HG03175 (cell line): ENCODE measurements around the gene CYB561D2.

ENCODE experiments used
- ATAC-seq: cut with Tn5 transposase; IDR thresholded peaks from one replicate; pipeline ENCODE4 v1.9.1; 2021; ENCODE audit warnings: mild to moderate bottlenecking, moderate library complexity; ENCODE audit not compliant: unreplicated experiment

CYB561D2 gene

GRCh38 chr3:50323092-50323600 is 27.5 kb upstream of the CYB561D2 start:
- ATAC-seq, result no peak

- no peak for ATAC-seq
Measured at GRCh38 chr3:50323614-50324199, 27.0 kb upstream of the CYB561D2 start.

DNA sequence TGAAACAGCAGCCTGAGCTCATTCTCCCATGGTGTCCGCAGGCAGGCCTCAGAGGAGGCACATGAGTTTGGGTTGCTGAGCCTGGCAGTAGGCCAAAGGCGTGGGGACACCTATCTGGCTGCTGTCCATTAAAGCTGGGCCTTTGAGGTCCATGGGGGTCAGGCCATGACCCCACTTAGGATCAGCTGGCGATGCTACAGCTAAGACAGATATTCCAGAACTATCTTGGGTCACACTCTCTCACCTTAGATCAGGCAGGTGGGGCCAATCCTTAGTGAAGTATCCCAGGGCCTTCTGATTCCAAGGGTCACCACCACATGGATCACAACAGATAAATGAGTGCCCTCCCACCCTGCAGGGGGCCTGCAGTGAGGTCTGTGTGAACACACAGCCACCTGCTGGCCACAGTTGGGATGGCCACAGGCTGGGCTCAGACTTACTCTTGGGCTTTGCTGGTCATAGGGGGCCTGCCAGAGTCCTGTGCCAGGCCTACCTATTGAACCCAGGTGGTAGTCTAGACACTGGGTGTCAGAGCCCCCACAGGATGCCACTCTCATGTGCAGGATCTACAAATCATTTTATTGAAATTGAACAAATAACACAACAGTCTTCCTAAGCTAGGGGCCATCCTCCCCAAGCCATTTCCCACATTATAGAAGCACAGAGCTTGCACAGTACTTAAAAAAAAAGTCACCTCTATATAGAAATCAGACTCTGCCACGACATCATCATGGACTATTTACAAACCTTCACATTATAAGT is 26.1 kb upstream of the CYB561D2 start:
- ATAC-seq, result no peak

- ATAC-seq, result no peak
Measured at GRCh38 chr3:50325113-50325480, 25.6 kb upstream of the CYB561D2 start.

GRCh38 chr3:50325497-50326181 is 25.0 kb upstream of the CYB561D2 start:
- no peak for ATAC-seq

DNA sequence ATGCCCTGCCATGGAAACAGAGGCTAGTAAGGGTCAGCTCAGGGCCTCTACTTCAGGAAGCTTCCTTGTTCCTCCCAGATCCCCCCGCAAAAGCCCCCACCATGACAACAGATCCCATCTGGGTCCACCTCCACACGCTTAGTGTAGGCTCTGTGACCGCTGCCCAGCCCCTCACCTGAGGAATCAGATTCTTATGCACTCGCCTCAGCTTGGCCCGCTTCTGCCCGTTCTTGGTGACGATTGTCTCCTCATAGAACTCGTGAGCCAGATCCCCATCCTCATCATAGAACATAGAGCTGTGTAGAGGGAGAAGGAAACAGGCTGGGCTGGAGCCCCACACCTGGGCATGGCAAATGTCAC is 24.5 kb upstream of the CYB561D2 start:
- ATAC-seq, result no peak

DNA sequence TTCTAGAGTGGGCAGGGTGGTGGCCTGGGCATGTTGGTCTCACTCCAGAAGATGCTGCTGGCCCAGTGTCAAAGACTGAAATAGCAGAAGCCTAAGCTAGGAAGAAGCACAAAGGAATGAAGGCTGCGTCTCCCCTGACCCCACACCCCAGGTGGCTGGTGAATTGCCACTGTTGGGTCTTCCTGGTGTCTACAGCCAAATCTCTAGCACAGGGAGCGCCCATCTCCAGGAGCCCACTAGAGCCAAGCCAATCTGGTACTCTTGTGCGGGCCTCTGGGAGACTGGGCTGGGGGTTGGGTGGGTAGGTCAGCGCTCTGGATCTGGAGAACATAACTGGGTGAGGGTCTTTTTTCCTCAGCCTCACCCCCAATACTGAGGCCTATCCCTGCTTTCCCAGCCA is 23.5 kb upstream of the CYB561D2 start:
- no peak for ATAC-seq

DNA sequence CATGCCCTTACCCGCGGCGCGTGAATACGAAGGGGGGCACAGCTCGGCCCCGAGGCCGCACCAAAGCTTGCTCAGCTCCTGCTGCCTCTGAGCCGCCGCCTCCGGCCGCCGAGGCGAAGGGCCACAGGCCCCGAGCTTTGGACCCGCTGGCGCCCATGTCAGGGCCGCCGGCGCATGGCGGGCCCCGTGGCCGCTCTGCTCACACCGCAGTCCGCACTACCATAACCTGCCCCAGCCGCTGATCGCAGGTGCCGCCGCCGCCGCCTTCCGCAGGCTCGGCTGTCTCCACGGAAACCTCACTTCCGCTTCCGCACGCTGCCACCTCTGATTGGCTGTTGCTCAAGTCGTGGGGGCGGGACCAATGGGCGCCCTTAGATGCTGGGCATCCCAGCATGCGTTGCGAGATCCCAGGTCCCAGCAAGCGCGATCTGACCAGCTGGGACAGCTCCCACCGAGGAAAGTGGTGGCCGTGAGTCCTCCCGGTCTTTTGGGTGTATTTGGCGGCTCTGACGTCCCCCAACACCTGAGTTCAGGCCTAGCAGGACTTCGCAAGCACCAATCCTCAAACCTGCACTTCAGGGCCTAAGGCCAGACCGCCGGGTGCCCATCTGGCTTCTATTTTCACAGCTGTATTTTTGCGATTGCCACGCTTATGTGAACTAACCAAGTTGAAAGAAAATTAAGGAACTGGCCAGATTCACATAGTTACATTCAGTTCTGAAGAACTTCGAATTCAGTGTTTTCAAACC is 22.5 kb upstream of the CYB561D2 start, which contains the start of gene TUSC2:
TSS of gene TUSC2 (minus strand) at position 281 of the 749 bp plus-strand sequence. CDS start at position 157, 124 bp downstream.
- ATAC-seq, result peak; percentile 90

DNA sequence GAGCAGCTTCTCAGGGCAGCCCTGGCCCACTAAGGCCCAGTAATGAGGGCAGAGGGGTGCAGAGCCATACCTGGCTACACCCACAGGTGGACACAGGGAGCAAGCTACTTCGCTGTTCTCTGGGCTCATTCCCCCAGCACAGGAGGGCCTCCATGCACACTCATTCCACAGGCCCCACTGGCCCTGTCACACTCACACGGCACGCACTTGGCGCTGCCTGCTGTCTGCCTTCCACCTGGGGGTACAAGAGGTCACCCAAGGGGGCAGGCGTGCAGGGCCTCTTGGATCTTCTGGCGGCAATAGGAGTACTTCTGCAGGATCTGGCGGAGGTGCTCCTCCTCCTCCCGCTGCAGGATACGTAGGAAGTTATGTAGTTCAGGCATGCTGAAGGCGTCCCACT is 20.3 kb upstream of the CYB561D2 start:
- no peak for ATAC-seq

- no peak for ATAC-seq
Measured at GRCh38 chr3:50331364-50331907, 19.2 kb upstream of the CYB561D2 start.

DNA sequence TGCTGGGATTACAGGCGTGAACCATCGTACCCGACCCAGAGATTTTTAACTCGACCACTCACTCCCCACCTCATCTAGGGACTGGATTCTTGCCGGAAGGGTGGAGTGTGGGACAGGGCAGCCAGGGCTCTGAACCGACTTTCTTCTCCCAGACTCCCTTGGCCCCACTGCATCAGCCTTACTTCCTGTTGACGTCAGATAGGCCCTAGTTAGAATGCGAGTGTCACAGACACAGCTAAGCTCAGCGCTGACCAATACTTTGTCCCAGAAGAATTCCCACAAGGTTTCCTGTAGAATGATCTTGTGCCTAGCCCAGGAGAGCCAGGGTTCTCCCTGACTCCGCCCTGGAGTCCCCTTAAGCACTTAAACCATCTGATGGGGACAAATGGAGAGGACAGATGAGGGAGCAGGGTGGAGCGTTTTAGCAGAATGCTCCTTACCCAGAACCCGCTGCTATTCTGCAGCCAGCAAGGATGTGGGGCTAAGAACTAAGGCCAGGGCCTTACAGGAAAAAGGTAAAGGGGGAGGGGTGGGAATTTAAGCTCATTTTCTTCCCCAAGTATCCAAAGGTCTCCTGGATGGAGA is 16.8 kb upstream of the CYB561D2 start:
- ATAC-seq, result no peak

DNA sequence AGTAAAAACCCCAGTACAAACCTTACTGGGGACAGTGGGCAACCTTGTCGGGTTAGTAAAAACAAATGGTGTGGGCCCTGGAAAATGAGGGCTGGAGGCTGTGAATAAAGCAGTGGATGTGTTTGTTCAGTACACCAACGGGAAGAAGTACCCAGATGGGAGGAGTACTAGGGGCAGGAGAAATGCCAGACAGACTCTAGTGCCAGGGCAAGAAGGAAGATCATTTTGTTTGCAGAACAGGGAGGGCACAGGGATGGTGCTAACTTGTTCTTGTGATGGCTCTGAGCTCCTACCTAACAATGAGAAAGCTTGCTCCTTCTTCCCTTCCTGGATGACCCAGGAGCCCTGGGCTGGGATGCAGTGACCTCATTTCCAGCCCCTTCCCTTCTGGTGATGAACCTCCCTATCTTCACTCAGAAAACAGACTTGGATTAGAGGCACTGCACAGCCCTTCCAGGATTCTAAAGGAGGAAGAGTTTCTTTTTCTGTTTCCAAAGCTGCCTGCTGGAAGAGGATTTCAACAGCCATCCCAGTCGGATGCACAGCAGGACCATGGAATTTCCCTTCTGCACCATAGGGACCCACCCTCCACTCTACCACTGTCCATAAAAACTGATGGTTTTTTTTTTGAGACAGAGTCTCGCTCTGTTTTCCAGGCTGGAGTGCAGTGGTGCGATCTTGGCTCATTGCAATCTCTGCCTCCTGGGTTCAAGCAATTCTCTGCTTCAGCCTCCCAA is 16.2 kb upstream of the CYB561D2 start:
- ATAC-seq, result no peak

GRCh38 chr3:50336452-50337174 is 14.0 kb upstream of the CYB561D2 start:
- ATAC-seq, result peak; percentile 30

DNA sequence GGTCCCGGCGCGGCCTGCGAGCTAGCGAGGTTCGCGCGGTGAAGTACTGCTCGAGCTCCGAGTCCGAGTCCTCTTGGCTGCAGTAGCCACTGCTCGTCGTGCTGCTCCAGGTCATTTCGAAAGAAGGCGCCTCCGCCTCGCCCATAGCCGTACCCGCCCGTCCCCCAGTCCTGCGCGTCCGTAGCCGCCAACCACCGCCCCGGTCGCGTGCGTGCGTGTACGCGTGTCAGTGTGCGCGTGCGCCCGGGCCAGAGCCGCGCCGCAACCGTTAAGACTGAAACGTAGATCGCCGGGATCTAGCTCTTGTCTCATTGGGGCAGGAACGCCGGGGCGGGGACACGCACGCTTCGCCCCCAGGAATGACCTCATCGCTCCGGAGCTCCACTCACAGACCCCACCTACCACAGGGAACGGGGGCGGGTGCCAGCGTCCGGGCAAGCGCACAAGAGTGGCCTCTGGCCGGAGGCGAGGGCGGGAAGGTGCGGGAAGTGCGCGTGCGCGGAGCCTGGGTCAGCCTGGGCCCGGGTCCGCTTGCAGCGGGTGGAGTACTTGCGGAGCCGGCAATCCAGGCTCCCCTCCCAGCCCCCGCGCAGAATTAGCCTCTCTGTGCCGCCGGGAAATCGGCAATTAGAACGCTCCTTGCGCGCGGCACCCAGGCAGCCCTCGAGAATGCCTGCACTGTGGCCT is 13.3 kb upstream of the CYB561D2 start:
- peak; percentile 72 for ATAC-seq

- ATAC-seq, result no peak
Measured at GRCh38 chr3:50338965-50339364, 11.7 kb upstream of the CYB561D2 start.

DNA sequence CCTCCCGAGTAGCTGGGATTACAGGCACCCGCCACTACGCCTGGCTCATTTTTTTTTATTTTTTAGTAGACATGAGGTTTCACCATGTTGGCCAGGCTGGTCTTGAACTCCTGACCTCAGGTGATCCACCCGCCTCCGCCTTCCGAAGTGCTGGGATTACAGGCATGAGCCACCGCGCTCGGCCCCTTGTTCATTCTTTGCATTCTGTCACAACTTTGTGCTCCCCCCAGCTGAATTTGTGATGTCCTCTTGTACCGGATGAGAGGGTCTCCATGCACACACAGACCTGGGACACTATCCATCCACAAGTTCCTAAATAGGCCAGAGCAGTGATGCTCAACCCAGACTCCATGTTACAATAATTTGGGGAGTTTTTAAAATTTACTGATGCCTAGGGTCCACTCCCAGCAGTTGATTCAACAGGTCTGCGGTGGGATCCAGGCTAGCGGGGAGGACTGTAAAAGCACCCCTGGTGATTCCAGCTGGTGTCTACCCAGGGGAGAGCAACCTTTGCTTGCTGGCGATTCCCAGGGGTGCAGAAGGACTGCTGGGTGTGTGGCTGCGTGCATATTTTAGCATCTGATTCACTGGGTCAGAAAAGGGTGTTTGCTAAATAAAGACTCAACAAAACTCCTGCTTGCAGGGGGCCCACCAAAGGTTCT is 11.0 kb upstream of the CYB561D2 start:
- no peak for ATAC-seq

- no peak for ATAC-seq
Measured at GRCh38 chr3:50340147-50340447, 10.6 kb upstream of the CYB561D2 start.
